HG03460 (cell line): ENCODE data around the gene DCHS2.
"Not testable (repeated sequence)": the region's sequence is repeated elsewhere in the genome, so short reads cannot be mapped to it uniquely, and the experiment has no call there.

ENCODE experiments used
- ATAC-seq: cut with Tn5 transposase; IDR thresholded peaks from one replicate; pipeline ENCODE4 v1.9.1; 2021; ENCODE audit not compliant: unreplicated experiment

The DCHS2 gene

GRCh38 chr4:154230091-154230490 lies 261.5 kb downstream of the DCHS2 start:
- no peak for ATAC-seq

- ATAC-seq: no peak
These were observed 268.7 kb downstream of the DCHS2 start for GRCh38 chr4:154222875-154223274.

DNA sequence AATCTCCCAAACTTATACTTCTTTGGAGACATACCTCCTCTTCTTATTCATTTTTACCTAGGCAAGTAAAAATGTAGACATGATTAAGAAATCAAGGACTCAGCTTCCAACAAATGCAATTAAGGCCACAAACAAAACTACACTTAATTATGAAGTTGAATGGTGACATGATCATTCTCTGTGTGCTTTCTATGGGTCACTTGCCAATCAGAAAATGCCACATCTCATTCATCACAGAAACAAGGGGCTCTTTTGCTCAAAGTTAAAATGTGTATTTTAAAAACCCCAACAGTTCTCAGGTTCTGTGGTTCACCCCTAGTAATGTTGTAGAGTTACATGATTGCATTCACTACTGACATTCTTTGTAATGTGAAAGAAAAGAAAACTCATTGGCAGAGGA lies 273.5 kb downstream of the DCHS2 start:
- no peak for ATAC-seq

DNA sequence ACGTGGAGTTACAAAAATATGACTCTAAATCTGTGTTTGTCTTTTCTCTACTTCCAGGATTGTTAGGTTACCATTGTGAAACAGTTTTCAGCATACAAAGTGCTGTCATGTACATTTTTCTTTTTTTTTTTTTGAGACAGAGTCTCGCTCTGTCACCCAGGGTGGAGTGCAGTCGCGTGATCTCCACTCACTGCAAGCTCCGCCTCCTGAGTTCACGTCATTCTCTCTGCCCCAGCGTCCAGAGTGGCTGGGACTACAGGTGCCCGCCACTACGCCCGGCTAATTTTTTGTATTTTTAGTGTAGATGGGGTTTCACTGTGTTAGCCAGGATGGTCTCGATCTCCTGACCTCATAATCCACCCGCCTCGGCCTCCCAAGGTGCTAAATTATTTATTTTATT lies 274.2 kb downstream of the DCHS2 start:
- ATAC-seq: not testable (repeated sequence)

DNA sequence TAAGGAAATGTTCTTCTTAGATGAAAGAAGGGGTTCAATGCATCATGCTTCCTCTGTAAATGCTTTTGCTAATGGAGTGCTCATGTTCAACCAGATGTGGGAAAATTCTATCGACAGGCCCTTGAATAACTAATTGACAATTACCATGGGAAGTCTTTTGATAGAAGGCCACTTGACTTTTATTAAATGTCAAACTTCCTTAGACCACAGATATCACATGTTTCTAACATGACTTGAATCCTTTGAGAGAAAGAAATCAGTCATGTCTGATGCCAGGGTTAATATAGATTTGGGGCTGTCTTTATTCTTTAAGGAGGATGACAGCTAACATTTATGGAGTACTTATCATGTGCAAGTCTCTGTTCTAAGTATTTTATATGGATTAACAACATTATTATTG lies 280.1 kb downstream of the DCHS2 start:
- no peak for ATAC-seq

DNA sequence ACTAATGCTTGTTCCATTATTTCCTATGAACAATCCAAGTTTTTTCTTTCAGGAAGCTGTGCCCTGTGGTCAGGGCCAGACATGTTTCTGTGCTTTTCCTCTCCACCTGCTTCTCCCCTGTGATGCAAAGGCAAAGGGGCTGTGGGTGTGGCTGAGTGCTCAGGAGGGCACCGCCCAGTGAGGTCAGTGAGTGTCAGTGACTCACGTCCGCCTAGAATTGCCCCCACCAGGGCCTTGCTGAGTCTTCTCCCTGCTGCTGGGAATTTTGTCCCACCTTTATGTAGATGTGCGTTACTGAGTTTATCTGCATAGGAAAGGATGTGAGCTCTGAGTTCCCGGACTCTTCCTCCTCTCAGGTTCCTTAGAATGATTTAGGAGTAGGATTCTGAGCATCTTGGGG lies 283.2 kb downstream of the DCHS2 start:
- ATAC-seq: no peak

DNA sequence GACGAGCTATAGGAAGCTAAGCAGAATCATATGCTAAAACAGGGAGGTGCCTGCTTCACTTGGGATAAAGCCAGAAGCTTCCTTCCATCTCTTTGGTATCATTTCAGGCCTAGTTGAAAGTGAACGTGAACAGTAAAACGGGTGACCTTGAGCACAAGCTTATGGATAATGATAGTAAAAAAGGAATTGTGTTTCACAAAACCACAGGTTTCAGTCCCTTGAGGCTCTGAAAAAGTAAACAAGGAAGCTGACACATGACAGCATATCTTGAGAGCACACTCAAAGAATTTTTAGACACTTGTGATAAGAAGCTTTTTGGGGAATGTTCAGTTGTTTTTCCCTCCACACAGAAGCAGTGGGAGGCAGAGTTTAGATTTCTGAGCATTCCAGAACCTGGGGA lies 286.1 kb downstream of the DCHS2 start:
- ATAC-seq: no peak

GRCh38 chr4:154194649-154195048 lies 296.9 kb downstream of the DCHS2 start:
- ATAC-seq: no peak

DNA sequence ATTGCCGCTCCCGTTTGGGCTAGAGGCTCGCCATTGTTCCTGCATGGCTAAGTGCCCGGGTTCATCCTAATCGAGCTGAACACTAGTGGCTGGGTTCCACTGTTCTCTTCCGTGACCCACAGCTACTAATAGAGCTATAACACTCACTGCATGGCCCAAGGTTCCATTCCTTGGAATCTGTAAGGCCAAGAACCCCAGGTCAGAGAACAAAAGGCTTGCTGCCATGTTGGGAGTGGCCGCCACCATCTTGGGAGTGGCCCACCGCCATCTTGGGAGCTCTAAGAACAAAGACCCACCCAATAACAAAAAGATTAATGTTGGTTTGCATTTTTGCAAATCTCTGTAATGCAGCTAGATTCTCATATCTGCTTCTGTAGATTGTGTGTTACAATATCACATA lies 299.0 kb downstream of the DCHS2 start:
- ATAC-seq: no peak

GRCh38 chr4:154189346-154189745 lies 302.3 kb downstream of the DCHS2 start:
- no peak for ATAC-seq

GRCh38 chr4:154186888-154187287 lies 304.7 kb downstream of the DCHS2 start:
- no peak for ATAC-seq

DNA sequence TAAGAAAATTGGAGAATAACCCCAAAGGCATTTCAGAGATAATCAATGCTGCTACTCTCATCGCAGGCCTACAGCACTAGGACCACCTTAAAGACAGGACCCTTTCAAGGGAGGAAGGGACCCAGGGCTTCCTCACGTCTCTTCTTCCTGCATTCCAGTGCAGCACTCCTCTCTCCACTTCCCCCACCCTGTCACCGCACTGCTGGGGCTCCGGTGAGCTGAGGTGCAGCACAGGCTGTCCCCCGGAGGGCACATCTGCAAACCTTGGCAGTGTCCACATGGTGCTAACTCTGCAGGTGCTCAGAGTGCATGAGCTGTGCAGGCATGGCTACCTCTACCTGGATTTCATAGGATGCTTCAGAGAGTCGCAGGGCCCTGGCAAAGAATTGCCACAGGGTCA lies 305.6 kb downstream of the DCHS2 start:
- no peak for ATAC-seq

DNA sequence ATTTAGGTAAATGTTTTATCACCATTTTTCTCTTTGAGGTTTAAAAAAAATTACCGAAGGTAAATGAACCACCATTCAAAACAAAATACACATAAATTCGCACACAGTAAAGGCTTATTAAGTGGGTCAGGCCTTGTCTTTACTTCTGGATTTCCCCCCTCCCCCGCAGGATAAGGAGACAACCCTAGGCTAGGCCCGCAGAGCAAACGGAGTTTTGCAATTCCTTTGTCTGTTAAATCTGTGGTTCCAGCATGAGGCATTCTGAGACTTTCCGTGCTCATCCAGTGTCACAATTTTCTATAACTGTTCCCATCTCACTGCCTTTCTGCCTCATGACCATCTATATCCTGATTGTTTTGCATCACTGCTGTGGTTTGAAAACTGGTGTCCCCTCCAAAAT lies 307.4 kb downstream of the DCHS2 start:
- no peak for ATAC-seq

GRCh38 chr4:154183264-154183663 lies 308.3 kb downstream of the DCHS2 start:
- no peak for ATAC-seq
